ENCODE measurements around the gene KCTD1. TPM values are rescaled to one million over a fixed set of nuclear protein-coding genes. Genes with fewer than 3 reads are reported as not detected.
A peak's percentile ranks its signal among the peaks of the same experiment; 100 is the strongest.

Gene KCTD1
- total and polyA plus RNA-seq, 8 donors = 7.1 to 118 (median 12.9) TPM

GRCh38 chr18:26545335-26546123, 2.8 kb downstream of the KCTD1 start:
- Histone ChIP-seq H3K36me3 (no peaks in the 10 kb centered on the region), H3K4me3 (peak overlapping the region in 2 of 4 donors; percentile 12 to 82), H3K9me3 (no peaks in the 10 kb centered on the region), H3K27me3 (peaks cover 0 to 28% (median 8%) of the 10 kb centered on the region in 3 donors), H3K27ac (peak overlapping the region in 1 of 5 donors; percentile 41), H3K4me1 (peaks cover 35 to 72% (median 58%) of the 10 kb centered on the region in 4 donors)
- intact Hi-C loops (cut with DNase I; ENCODE audit: low total_unique reads) = no loop called here
- 34 to 52% (median 38%) methylated on average over 7 of the region's 7 CpGs for WGBS, 5 donors
- DNase-seq = peak in 1 of 2 donors; percentile 35
- TF ChIP-seq POLR2AphosphoS5 (IDR thresholded peaks at IDR 0.05) (no peak), POLR2A (IDR thresholded peaks at IDR 0.05) (no peak), EP300 (IDR thresholded peaks at IDR 0.05) (no peak), CTCF (IDR thresholded peaks at IDR 0.05) (no peak)

- no peak for DNase-seq
- TF ChIP-seq POLR2A (IDR thresholded peaks at IDR 0.05) = no peak
- TF ChIP-seq CTCF (IDR thresholded peaks at IDR 0.05) = no peak
- TF ChIP-seq EP300 (IDR thresholded peaks at IDR 0.05) = no peak
- TF ChIP-seq POLR2AphosphoS5 (IDR thresholded peaks at IDR 0.05) = no peak
- H3K27ac ChIP-seq = no peak overlapping the region
- 63 to 68% (median 66%) methylated on average over 4 of the region's 4 CpGs for WGBS, 5 donors
- no peaks in the 10 kb centered on the region for H3K9me3 ChIP-seq
- H3K4me3 ChIP-seq = no peak overlapping the region
- no peaks in the 10 kb centered on the region for H3K36me3 ChIP-seq
- peaks cover 35 to 61% (median 48%) of the 10 kb centered on the region in 4 donors for H3K4me1 ChIP-seq
- intact Hi-C loops (cut with DNase I; ENCODE audit: low total_unique reads) = no loop called here
- H3K27me3 ChIP-seq = peaks cover 0 to 18% (median 0%) of the 10 kb centered on the region in 3 donors
Measured at GRCh38 chr18:26544451-26544850, 3.9 kb downstream of the KCTD1 start.

GRCh38 chr18:26543373-26543772, 5.0 kb downstream of the KCTD1 start:
- TF ChIP-seq CTCF (IDR thresholded peaks at IDR 0.05) = no peak
- TF ChIP-seq POLR2AphosphoS5 (IDR thresholded peaks at IDR 0.05) = no peak
- no peak for TF ChIP-seq POLR2A (IDR thresholded peaks at IDR 0.05)
- Histone ChIP-seq H3K27me3 (peaks cover 0 to 9% (median 0%) of the 10 kb centered on the region in 3 donors), H3K36me3 (no peaks in the 10 kb centered on the region), H3K9me3 (no peaks in the 10 kb centered on the region), H3K27ac (no peak overlapping the region), H3K4me3 (no peak overlapping the region), H3K4me1 (peaks cover 35 to 52% (median 40%) of the 10 kb centered on the region in 4 donors)
- 24 to 50% (median 33%) methylated on average over 1 of the region's 1 CpG for WGBS, 5 donors
- DNase-seq = peak in 1 of 2 donors; percentile 49
- intact Hi-C loops (cut with DNase I; ENCODE audit: low total_unique reads) = no loop called here

- Histone ChIP-seq H3K9me3 (no peaks in the 10 kb centered on the region), H3K4me1 (peaks cover 8 to 24% (median 14%) of the 10 kb centered on the region in 4 donors), H3K36me3 (no peaks in the 10 kb centered on the region), H3K27me3 (no peaks in the 10 kb centered on the region), H3K4me3 (no peak overlapping the region), H3K27ac (no peak overlapping the region)
- TF ChIP-seq POLR2AphosphoS5 (IDR thresholded peaks at IDR 0.05) (no peak), POLR2A (IDR thresholded peaks at IDR 0.05) (no peak), CTCF (IDR thresholded peaks at IDR 0.05) (no peak), EP300 (IDR thresholded peaks at IDR 0.05) (no peak)
- DNase-seq = no peak
- intact Hi-C loops (cut with DNase I; ENCODE audit: low total_unique reads) = no loop called here
- 74 to 85% (median 81%) methylated on average over 6 of the region's 6 CpGs for WGBS, 5 donors
Measured at GRCh38 chr18:26540043-26540628, 8.2 kb downstream of the KCTD1 start.

All from stomach (tissue), 9 donors.